H1 (cell line): Measurements from ENCODE around the gene RFPL2. TPM values are rescaled to one million over a fixed set of nuclear protein-coding genes. Genes with fewer than 3 reads are reported as not detected.

ENCODE experiments used
- JUND ChIP-seq: IDR thresholded peaks from 2 replicates; pipeline ENCODE4 v1.6.1; 2011; ENCODE audit warnings: mild to moderate bottlenecking, improper control_type of control experiment, low read length
- SRF ChIP-seq: IDR thresholded peaks from 2 replicates; pipeline ENCODE4 v1.6.1; 2011; ENCODE audit warnings: mild to moderate bottlenecking, low read depth, low read length, moderate library complexity
- YY1 ChIP-seq: IDR thresholded peaks from 2 replicates; pipeline ENCODE4 v1.6.1; 2011; ENCODE audit warnings: low read depth, mild to moderate bottlenecking, low read length
- polyA plus RNA-seq, 7 experiments: library from polyadenylated mRNA; depleted of rRNA in 3 of 7; stranded (reverse) in 5 of 7; unstranded in 2 of 7; fragments of >200 nt in 5 of 7; fragments of 200-250 nt in 2 of 7; gene quantifications; 1 replicate in 5 of 7; 2 replicates in 1 of 7; 4 replicates in 1 of 7; pipeline versions ENCODE4 v1.2.1 to v1.2.3, GENCODE V29; 2011 to 2013; ENCODE audit warnings: missing spikeins in 2 of 7, mixed read lengths in 2 of 7
- total RNA-seq: library from RNA; stranded (reverse); fragmentation: NEBNext Ultra II Directional; extraction: Animal tissue kit (Norgen Biotek cat#: 25700); gene quantifications from 2 replicates; pipeline ENCODE4 v1.2.1, GENCODE V29; 2021

The RFPL2 gene
- total and polyA plus RNA-seq, 2 of the 8 experiments (the other 6 are each of a cell fraction or from before 2014, with no cell fraction given), result 0.15 to 0.19 TPM

DNA sequence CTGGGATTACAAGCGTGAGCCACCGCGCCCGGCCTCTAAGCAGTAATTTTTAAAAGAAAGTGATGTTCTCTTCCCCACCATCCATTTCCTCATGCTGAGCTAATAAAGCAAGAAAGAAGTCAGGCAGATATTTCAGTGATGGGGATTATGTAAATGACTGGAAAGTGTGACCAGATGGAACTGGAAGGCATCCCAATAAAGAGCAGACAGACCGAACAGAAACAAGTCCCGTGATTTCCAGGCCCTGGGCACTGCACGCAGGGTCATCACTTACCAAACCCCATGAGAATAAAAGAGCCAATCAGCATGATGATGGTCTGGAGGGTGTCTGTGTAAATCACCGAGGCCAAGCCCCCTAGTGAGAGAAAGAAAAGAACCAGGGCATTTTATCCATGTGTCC is 32.1 kb upstream of the RFPL2 start (continued):
- no peak for TF ChIP-seq SRF
- TF ChIP-seq YY1, result no peak
- TF ChIP-seq JUND, result no peak
- TF ChIP-seq, all 59 proteins: peak for 0
